Neural crest cell (in vitro differentiated cells): ENCODE measurements around the gene PRDM16. TPM values are rescaled to one million over a fixed set of nuclear protein-coding genes. Genes with fewer than 3 reads are reported as not detected.

Experiments
- DNase-seq: peaks from one replicate; pipeline ENCODE4 v3.0.0; 2021; ENCODE audit warnings: low read depth, mixed read lengths, low spot score
- H3K27ac Mint-ChIP-seq: one replicate; pipeline ENCODE4 v1.8.0; 2021; ENCODE audit warnings: mild to moderate bottlenecking, mixed read lengths; ENCODE audit not compliant: unreplicated experiment
- H3K27me3 Mint-ChIP-seq: 2 replicates; pipeline ENCODE4 v1.8.0; 2021; ENCODE audit warnings: low read depth, mild to moderate bottlenecking, mixed read lengths
- H3K36me3 Mint-ChIP-seq: 2 replicates; pipeline ENCODE4 v1.8.0; 2021; ENCODE audit warnings: low read depth, mild to moderate bottlenecking, mixed read lengths
- H3K4me1 Mint-ChIP-seq: 2 replicates; pipeline ENCODE4 v1.8.0; 2021; ENCODE audit warnings: mixed read lengths
- H3K4me3 Mint-ChIP-seq: one replicate; pipeline ENCODE4 v1.8.0; 2021; ENCODE audit warnings: mild to moderate bottlenecking, mixed read lengths
- H3K9me3 Mint-ChIP-seq: 2 replicates; pipeline ENCODE4 v1.8.0; 2021; ENCODE audit warnings: mixed read lengths
- CTCF ChIP-seq: fragments of 200-600 bp; sonication (generic); conservative IDR thresholded peaks from 2 replicates; pipeline ENCODE4 v1.5.0; 2021; ENCODE audit warnings: antibody characterized with exemption, mild to moderate bottlenecking
- total RNA-seq: library from RNA; stranded (reverse); gene quantifications from 2 replicates; pipeline ENCODE4 v1.2.1, GENCODE V29; 2021

Gene PRDM16
- total RNA-seq, 1 donor from 2014 or later, result 11.7 TPM

GRCh38 chr1:3034162-3034561 is 34.8 kb upstream of the PRDM16 start:
- no peak for TF ChIP-seq CTCF
- H3K4me3 Mint-ChIP-seq, result no peak overlapping the region
- no peaks in the 10 kb centered on the region for H3K9me3 Mint-ChIP-seq
- H3K27me3 Mint-ChIP-seq, result peaks cover 17% of the 10 kb centered on the region
- H3K27ac Mint-ChIP-seq, result no peak overlapping the region
- no peaks in the 10 kb centered on the region for H3K4me1 Mint-ChIP-seq
- DNase-seq, result no peak
- no peaks in the 10 kb centered on the region for H3K36me3 Mint-ChIP-seq

GRCh38 chr1:3034728-3035562 is 34.1 kb upstream of the PRDM16 start:
- DNase-seq, result no peak
- H3K9me3 Mint-ChIP-seq, result no peaks in the 10 kb centered on the region
- H3K27ac Mint-ChIP-seq, result no peak overlapping the region

GRCh38 chr1:3035563-3036446 is 33.2 kb upstream of the PRDM16 start:
- Mint-ChIP-seq H3K4me3 (no peak overlapping the region), H3K36me3 (no peaks in the 10 kb centered on the region), H3K27me3 (peaks cover 17% of the 10 kb centered on the region), H3K9me3 (no peaks in the 10 kb centered on the region), H3K27ac (no peak overlapping the region), H3K4me1 (no peaks in the 10 kb centered on the region)
- no peak for DNase-seq
- no peak for TF ChIP-seq CTCF

More at GRCh38 chr1:3034728-3035562, 34.1 kb upstream of the PRDM16 start:
- Mint-ChIP-seq H3K4me3 (no peak overlapping the region), H3K27me3 (peaks cover 17% of the 10 kb centered on the region), H3K4me1 (no peaks in the 10 kb centered on the region), H3K36me3 (no peaks in the 10 kb centered on the region)
- no peak for TF ChIP-seq CTCF

GRCh38 chr1:3036447-3037280 is 32.3 kb upstream of the PRDM16 start:
- Mint-ChIP-seq H3K27ac (no peak overlapping the region), H3K4me3 (no peak overlapping the region), H3K4me1 (no peaks in the 10 kb centered on the region), H3K9me3 (no peaks in the 10 kb centered on the region), H3K27me3 (peaks cover 17% of the 10 kb centered on the region), H3K36me3 (no peaks in the 10 kb centered on the region)
- TF ChIP-seq CTCF, result no peak
- DNase-seq, result no peak
